Right renal pelvis (tissue), 4 donors: ENCODE data around the gene HTR3D. TPM values are rescaled to one million over a fixed set of nuclear protein-coding genes. Genes with fewer than 3 reads are reported as not detected.
"Not testable (repeated sequence)": the region's sequence is repeated elsewhere in the genome, so short reads cannot be mapped to it uniquely, and the experiment has no call there.

ENCODE experiments used
- DNase-seq, 4 donors: peaks; one replicate each; pipeline ENCODE4 v3.0.0-alpha.2; 2013; ENCODE audit warnings: low read depth in 4 of 4, low spot score in 3 of 4, missing footprints in 1 of 4
- polyA plus RNA-seq, 4 donors: library from polyadenylated mRNA; unstranded; fragments of 120-200 nt; gene quantifications; one replicate each; pipeline ENCODE4 v1.2.1, GENCODE V29; 2013; ENCODE audit not compliant: insufficient read length in 4 of 4

HTR3D gene
- polyA plus RNA-seq, 4 donors: not detected

DNA sequence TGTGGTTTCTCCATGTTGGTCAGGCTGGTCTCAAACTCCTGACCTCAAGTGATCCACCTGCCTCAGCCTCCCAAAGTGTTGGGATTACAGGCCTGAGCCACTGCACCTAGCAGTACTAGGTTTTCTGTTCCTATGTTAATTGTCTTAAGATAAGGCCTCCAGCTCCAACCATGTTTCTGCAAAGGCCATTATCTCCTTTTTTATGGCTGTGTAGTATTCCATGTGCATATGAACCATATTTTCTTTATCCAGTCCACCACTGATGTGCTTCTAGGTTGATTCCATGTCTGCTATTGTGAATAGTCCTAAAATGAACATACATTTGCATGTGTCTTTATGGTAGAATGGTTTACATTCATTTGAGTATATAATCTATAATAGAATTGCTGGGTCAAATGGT is 31.1 kb downstream of the HTR3D start:
- DNase-seq: no peak

- no peak for DNase-seq
These were observed 34.7 kb downstream of the HTR3D start for GRCh38 chr3:184066211-184066610.

GRCh38 chr3:184067573-184068055 is 36.1 kb downstream of the HTR3D start:
- no peak for DNase-seq

- DNase-seq: no peak
These were observed 36.8 kb downstream of the HTR3D start for GRCh38 chr3:184068344-184068743.

GRCh38 chr3:184071142-184071541 is 39.6 kb downstream of the HTR3D start:
- DNase-seq: not testable (repeated sequence)

- no peak for DNase-seq
These were observed 42.1 kb downstream of the HTR3D start for GRCh38 chr3:184073621-184074020.

- DNase-seq: no peak
These were observed 44.4 kb downstream of the HTR3D start for GRCh38 chr3:184075901-184076300.

GRCh38 chr3:184077881-184078280 is 46.3 kb downstream of the HTR3D start:
- no peak for DNase-seq

DNA sequence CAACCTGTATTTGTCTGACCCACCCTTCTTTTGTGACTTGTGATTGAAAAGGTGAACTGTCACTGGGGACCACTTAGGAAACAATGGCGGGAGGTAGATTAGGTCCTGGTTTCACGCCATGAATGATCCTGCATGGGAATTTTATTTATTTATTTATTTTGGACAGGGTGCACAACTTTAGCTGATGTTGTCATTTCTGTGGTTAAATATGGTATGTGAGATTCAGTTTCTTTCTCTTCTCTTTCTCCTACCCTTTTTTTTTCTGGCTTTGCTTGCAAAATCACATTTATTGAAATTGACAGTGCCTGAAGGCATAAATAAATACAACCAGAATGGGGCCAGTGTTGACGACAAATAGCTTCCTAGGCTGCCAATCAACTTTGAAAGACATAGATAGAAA is 47.3 kb downstream of the HTR3D start:
- DNase-seq: no peak

DNA sequence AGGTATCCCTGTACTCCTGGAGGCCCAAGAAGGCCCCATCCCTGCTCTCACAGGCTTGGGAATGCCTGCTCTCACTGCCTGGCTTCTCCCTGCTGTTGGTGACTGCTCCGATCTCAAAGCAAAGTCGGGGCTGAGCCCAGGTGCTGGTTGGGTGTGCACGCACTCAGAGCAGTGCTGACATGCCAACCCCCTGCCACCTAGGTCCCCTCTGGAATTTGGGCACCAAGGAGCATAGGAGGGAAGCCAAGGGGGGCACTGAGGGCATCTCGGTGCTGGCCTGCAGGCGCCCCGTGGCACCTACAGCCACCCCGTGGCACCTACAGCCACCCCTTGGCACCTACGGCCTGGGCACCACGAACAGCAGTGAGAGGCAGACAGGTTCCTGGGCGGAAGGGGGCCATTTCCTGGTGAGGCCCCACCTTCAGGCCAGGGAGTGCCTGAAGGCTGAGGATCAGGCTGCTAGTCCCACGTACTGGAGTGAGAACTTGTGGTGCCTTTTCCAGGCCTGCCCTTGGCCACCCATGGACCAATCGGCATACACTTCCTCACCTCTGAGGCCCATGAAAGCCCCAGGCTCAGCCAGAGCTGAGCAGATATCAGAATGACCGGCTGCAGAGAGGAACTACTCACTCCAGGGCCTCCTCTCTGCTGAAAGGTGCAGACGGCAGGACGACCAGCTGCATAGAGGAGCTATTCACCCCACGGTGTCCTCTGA is 49.7 kb downstream of the HTR3D start:
- DNase-seq: no peak

DNA sequence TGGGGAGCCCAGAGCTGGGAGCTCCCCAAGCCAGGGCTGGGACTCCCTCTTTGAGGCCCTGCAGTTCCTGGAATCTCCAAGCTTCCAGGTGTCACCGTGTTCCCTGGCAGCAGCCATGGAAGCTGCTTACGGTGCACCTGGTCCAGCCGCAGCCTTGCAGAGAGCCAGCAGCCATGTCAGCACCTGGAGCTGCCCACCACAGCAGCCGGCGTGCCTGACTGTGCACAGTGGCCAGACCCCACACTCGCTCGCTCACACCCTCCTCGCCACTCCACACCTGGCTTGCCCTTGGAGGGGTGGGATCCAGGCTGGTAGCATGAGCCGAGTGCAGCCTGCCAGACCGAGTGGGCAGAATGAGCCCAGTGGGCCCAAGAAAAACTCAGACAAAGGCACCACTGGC is 50.5 kb downstream of the HTR3D start:
- DNase-seq: no peak

DNA sequence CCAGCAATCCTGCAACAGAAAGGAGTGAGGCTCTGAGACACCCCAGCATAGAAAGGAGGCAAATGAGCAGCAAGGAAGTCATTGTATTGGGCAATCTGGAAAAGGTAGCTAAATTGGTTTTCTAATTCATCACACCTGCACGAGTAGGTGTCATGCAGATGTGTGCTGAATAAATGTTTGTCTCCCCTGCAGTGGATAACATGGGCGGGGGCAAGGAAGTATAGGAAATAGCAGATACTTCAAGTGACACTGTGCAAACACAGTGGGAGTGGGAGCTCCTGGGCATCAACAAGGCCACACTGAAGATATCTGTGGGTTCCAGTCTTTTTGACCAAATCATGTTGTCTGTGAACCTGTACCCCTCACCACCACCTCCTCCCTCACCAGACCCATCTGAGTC is 50.9 kb downstream of the HTR3D start:
- DNase-seq: no peak

DNA sequence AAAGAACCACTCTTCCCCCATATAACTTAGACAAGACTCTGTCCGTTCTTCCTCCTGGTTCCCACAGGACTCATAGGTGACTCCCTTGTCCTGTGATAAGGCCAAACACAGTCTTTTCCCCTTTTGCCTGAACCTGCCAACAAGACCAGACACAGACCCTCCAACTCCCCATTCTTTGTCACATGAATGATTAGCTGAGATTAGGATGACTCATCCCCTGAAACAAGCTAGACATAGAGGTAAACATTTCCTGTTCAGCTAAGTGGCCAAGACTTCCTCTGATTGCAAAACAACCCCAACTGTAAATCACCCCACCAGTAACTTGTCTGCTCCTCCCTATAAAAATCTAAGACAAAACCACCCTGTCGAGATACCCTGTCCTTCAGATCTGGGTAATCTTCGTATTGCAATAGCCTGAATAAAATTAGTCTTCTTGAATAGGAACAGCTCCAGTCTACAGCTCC is 53.9 kb downstream of the HTR3D start:
- DNase-seq: no peak

Other genes with a start within 250 kb of the HTR3D start
- 1 to 10 TPM in 1 of 4 donors, under 1 TPM in 2, not detected in 1; 0.57 to 1.6 (median 0.80) TPM for gene MAP6D1, start 206.2 kb upstream of the HTR3D start, polyA plus RNA-seq
- 10 to 100 TPM; 55.1 to 63.9 (median 58.4) TPM for gene PARL, start 146.9 kb upstream of the HTR3D start, polyA plus RNA-seq
- gene ABCC5, start 13.9 kb upstream of the HTR3D start, polyA plus RNA-seq: 10 to 100 TPM; 45.7 to 63.3 (median 53.7) TPM
- under 1 TPM in 1 of 4 donors, not detected in 3; 0.03 TPM for gene HTR3C, start 21.3 kb downstream of the HTR3D start, polyA plus RNA-seq
- gene HTR3E, start 65.3 kb downstream of the HTR3D start, polyA plus RNA-seq: under 1 TPM in 2 of 4 donors, not detected in 2; 0.04 to 0.19 TPM
- 10 to 100 TPM; 47.2 to 49.4 (median 48.1) TPM for gene EIF2B5, start 103.6 kb downstream of the HTR3D start, polyA plus RNA-seq
- 10 to 100 TPM; 70.0 to 81.5 (median 77.2) TPM for gene DVL3, start 123.6 kb downstream of the HTR3D start, polyA plus RNA-seq
- gene AP2M1, start 143.1 kb downstream of the HTR3D start, polyA plus RNA-seq: 100 to 1,000 TPM; 324 to 371 (median 355) TPM
- gene ABCF3, start 154.5 kb downstream of the HTR3D start, polyA plus RNA-seq: 10 to 100 TPM; 53.5 to 62.6 (median 54.5) TPM
- gene VWA5B2, start 197.8 kb downstream of the HTR3D start, polyA plus RNA-seq: 1 to 10 TPM in 3 of 4 donors, under 1 TPM in 1; 0.80 to 2.5 (median 1.4) TPM
- 10 to 100 TPM; 29.2 to 40.6 (median 36.8) TPM for gene ALG3, start 217.2 kb downstream of the HTR3D start, polyA plus RNA-seq
- gene EEF1AKMT4, start 217.9 kb downstream of the HTR3D start, polyA plus RNA-seq: 1 to 10 TPM; 2.8 to 3.4 (median 3.1) TPM
- gene CAMK2N2, start 229.8 kb downstream of the HTR3D start, polyA plus RNA-seq: under 1 TPM in 2 of 4 donors, not detected in 2; 0.19 to 0.29 TPM
- gene ECE2, start 244.3 kb downstream of the HTR3D start, polyA plus RNA-seq: under 1 TPM in 1 of 4 donors, not detected in 3; 0.16 TPM